A673 (cell line): ENCODE results near the gene ATP5F1E. TPM values are rescaled to one million over a fixed set of nuclear protein-coding genes. Genes with fewer than 3 reads are reported as not detected.

Source experiments
- BruUV-seq: library from RNA; stranded (reverse); fragments of 400-500 nt; replicated peaks from 2 replicates; lab custom pipeline; 2021; lab: Mats Ljungman, UMichigan
- CTCF ChIA-PET: fragments of 300-600 bp; sonication (Branson Sonifier 250); formaldehyde crosslinking; loops from one replicate; lab custom pipeline; 2022; ENCODE audit warnings: antibody characterized with exemption; lab: Charles Lee
- POLR2A ChIA-PET: fragments of 300-600 bp; sonication (Branson Sonifier 250); formaldehyde crosslinking; loops from one replicate; lab custom pipeline; 2022; ENCODE audit warnings: antibody characterized with exemption; ENCODE audit not compliant: low non-redundant PET; lab: Charles Lee
- DNase-seq: peaks from one replicate; pipeline ENCODE4 v3.0.0-alpha.2; 2015; ENCODE audit warnings: low spot score
- H3K27ac ChIP-seq: fragments of 200-600 bp; sonication (generic); 2 replicates; pipeline ENCODE4 v1.5.1; 2016; ENCODE audit warnings: mixed run types, low read depth, mild to moderate bottlenecking, mixed read lengths, antibody characterized with exemption, low read length; ENCODE audit not compliant: poor library complexity, severe bottlenecking
- H3K27me3 ChIP-seq: fragments of 200-600 bp; sonication (generic); replicated peaks from 2 replicates; pipeline ENCODE4 v1.6.1; 2017; ENCODE audit warnings: mixed run types, low read depth, mild to moderate bottlenecking, mixed read lengths, antibody characterized with exemption, low read length; ENCODE audit not compliant: insufficient read depth, poor library complexity
- H3K36me3 ChIP-seq: fragments of 200-600 bp; sonication (generic); 2 replicates; pipeline ENCODE4 v1.6.1; 2016; ENCODE audit warnings: mixed run types, mild to moderate bottlenecking, mixed read lengths, antibody characterized with exemption, low read length; ENCODE audit not compliant: insufficient read depth, poor library complexity, severe bottlenecking
- H3K4me1 ChIP-seq: fragments of 200-600 bp; sonication (generic); 2 replicates; pipeline ENCODE4 v1.6.1; 2017; ENCODE audit warnings: mixed run types, mild to moderate bottlenecking, mixed read lengths, antibody characterized with exemption, low read length; ENCODE audit not compliant: insufficient read depth, poor library complexity, severe bottlenecking
- H3K4me3 ChIP-seq: fragments of 200-600 bp; sonication (generic); 2 replicates; pipeline ENCODE4 v1.5.1; 2016; ENCODE audit warnings: low read depth, mixed run types, mild to moderate bottlenecking, mixed read lengths, low read length; ENCODE audit not compliant: poor library complexity, severe bottlenecking
- H3K9me3 ChIP-seq: fragments of 200-600 bp; sonication (generic); 2 replicates; pipeline ENCODE4 v1.6.1; 2016; ENCODE audit warnings: mixed run types, low read depth, mild to moderate bottlenecking, mixed read lengths, antibody characterized with exemption, low read length; ENCODE audit not compliant: poor library complexity, severe bottlenecking
- CTCF ChIP-seq: fragments of 300-800, 200-600 bp; sonication (generic); conservative IDR thresholded peaks from 2 replicates; pipeline ENCODE4 v1.5.1; 2017; ENCODE audit warnings: low read depth, mild to moderate bottlenecking, antibody characterized with exemption, low read length, moderate library complexity, mixed read lengths
- EZH2 ChIP-seq: fragments of 200-600 bp; sonication (generic); IDR thresholded peaks from 2 replicates; pipeline ENCODE4 v1.6.1; 2017; ENCODE audit warnings: borderline replicate concordance, low read depth, mild to moderate bottlenecking, mixed read lengths, antibody characterized with exemption, low read length; ENCODE audit not compliant: poor library complexity, severe bottlenecking
- intact Hi-C: fragments of 100-400 bp; cut with micrococcal nuclease; formaldehyde crosslinking; loops from one replicate; pipeline ENCODE4 v1.10.0; 2022; ENCODE audit not compliant: unreplicated experiment
- total RNA-seq: library from RNA; stranded (reverse); gene quantifications from 2 replicates; pipeline ENCODE4 v1.2.3, GENCODE V29; 2021

ATP5F1E gene
- total RNA-seq, 1 experiment from 2014 or later = 76.8 TPM

GRCh38 chr20:58992911-58993310, 39.2 kb downstream of the ATP5F1E start:
- TF ChIP-seq EZH2 (no peak), CTCF (no peak)
- ChIA-PET CTCF (no interaction called here), POLR2A (no interaction called here)
- BruUV-seq = no TSS peak
- Histone ChIP-seq H3K27ac (no peak overlapping the region), H3K9me3 (no peaks in the 10 kb centered on the region), H3K36me3 (peaks cover 82% of the 10 kb centered on the region), H3K4me1 (no peaks in the 10 kb centered on the region), H3K4me3 (no peak overlapping the region), H3K27me3 (no peaks in the 10 kb centered on the region)
- no peak for DNase-seq
- intact Hi-C loops = no loop called here

DNA sequence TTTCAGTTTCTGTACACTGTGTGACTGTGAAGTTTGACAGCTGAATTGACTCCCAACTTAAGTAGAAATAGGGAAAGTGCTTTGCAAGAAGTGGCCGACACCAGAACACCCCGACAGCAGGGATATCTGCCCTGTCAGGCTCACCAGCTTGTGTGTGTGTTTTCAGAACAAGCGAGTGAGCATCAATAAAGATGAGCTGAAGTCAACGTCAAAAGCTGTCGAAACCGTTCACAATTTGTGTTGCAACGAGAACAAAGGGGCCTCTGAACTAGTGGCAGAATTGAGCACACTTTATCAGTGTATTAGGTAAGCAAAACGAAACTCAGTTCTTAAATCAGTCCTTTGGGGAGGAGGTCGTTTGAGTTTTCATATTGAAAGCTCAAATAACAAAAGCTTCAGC, 40.4 kb downstream of the ATP5F1E start:
- no peak overlapping the region for H3K27ac ChIP-seq
- ChIA-PET CTCF (no interaction called here), POLR2A (interaction anchor here (0.6 kb wide), 1 partner anchor 63 kb away, joined by 3 read pairs; no protein-coding TSS in a partner anchor)
- no peaks in the 10 kb centered on the region for H3K27me3 ChIP-seq
- intact Hi-C loops = no loop called here
- TF ChIP-seq EZH2 (no peak), CTCF (no peak)
- DNase-seq = no peak
- peaks cover 94% of the 10 kb centered on the region for H3K36me3 ChIP-seq
- H3K4me3 ChIP-seq = no peak overlapping the region
- no TSS peak for BruUV-seq
- H3K9me3 ChIP-seq = no peaks in the 10 kb centered on the region
- no peaks in the 10 kb centered on the region for H3K4me1 ChIP-seq

GRCh38 chr20:58990651-58991445, 41.3 kb downstream of the ATP5F1E start:
- intact Hi-C loops = no loop called here
- H3K9me3 ChIP-seq = no peaks in the 10 kb centered on the region
- ChIA-PET CTCF (no interaction called here), POLR2A (interaction anchor here (0.5 kb wide), 1 partner anchor 117 kb away, joined by 7 read pairs; no protein-coding TSS in a partner anchor)
- no TSS peak for BruUV-seq
- H3K4me3 ChIP-seq = no peak overlapping the region
- H3K27me3 ChIP-seq = no peaks in the 10 kb centered on the region
- TF ChIP-seq CTCF = no peak
- TF ChIP-seq EZH2 = no peak
- peaks cover 98% of the 10 kb centered on the region for H3K36me3 ChIP-seq
- H3K4me1 ChIP-seq = no peaks in the 10 kb centered on the region
- H3K27ac ChIP-seq = no peak overlapping the region
- no peak for DNase-seq
